Glutamatergic neuron (in vitro differentiated cells): ENCODE results near the gene PRIM1. TPM values are rescaled to one million over a fixed set of nuclear protein-coding genes. Genes with fewer than 3 reads are reported as not detected.

Experiments used
- DNase-seq: peaks from one replicate; pipeline ENCODE4 v3.0.0; 2022
- H3K27ac Mint-ChIP-seq: one replicate; pipeline ENCODE4 v1.8.0; 2020; ENCODE audit warnings: mild to moderate bottlenecking, mixed read lengths, inconsistent platforms; ENCODE audit not compliant: unreplicated experiment
- H3K27me3 Mint-ChIP-seq: one replicate; pipeline ENCODE4 v1.8.0; 2020; ENCODE audit warnings: mild to moderate bottlenecking, moderate library complexity, mixed read lengths, inconsistent platforms; ENCODE audit not compliant: unreplicated experiment
- H3K36me3 Mint-ChIP-seq: one replicate; pipeline ENCODE4 v1.8.0; 2020; ENCODE audit warnings: mild to moderate bottlenecking, mixed read lengths, inconsistent platforms; ENCODE audit not compliant: unreplicated experiment
- H3K4me1 Mint-ChIP-seq: one replicate; pipeline ENCODE4 v1.8.0; 2020; ENCODE audit warnings: mild to moderate bottlenecking, low read depth, mixed read lengths, inconsistent platforms; ENCODE audit not compliant: unreplicated experiment
- H3K4me3 Mint-ChIP-seq: one replicate; pipeline ENCODE4 v1.8.0; 2020; ENCODE audit warnings: mild to moderate bottlenecking, mixed read lengths, inconsistent platforms; ENCODE audit not compliant: unreplicated experiment
- H3K9me3 Mint-ChIP-seq: one replicate; pipeline ENCODE4 v1.8.0; 2020; ENCODE audit warnings: mild to moderate bottlenecking, moderate library complexity, mixed read lengths, inconsistent platforms; ENCODE audit not compliant: unreplicated experiment
- CTCF ChIP-seq: fragments of 200-600 bp; sonication (generic); IDR thresholded peaks from one replicate; pipeline ENCODE4 v1.5.0; 2021; ENCODE audit not compliant: partially characterized antibody, unreplicated experiment
- total RNA-seq: library from RNA; stranded (reverse); fragmentation: NEBNext Ultra II Directional; extraction: Animal tissue kit (Norgen Biotek cat#: 25700); gene quantifications from one replicate; pipeline ENCODE4 v1.2.1, GENCODE V29; 2021; ENCODE audit not compliant: unreplicated experiment

The PRIM1 gene
- total RNA-seq, 1 donor from 2014 or later: 11.3 TPM

- Mint-ChIP-seq H3K4me3 (no peak overlapping the region), H3K27me3 (peaks cover 5% of the 10 kb centered on the region)
- no peak for TF ChIP-seq CTCF
Observed at GRCh38 chr12:56716933-56717880, 34.9 kb downstream of the PRIM1 start.

GRCh38 chr12:56716458-56716857 is 35.7 kb downstream of the PRIM1 start:
- Mint-ChIP-seq H3K4me1 (peaks cover 20% of the 10 kb centered on the region), H3K9me3 (peaks cover 9% of the 10 kb centered on the region), H3K27me3 (peaks cover 5% of the 10 kb centered on the region), H3K36me3 (peaks cover 11% of the 10 kb centered on the region), H3K4me3 (no peak overlapping the region), H3K27ac (peak overlapping the region; percentile 3)
- TF ChIP-seq CTCF: no peak
- no peak for DNase-seq

More at GRCh38 chr12:56716933-56717880, 34.9 kb downstream of the PRIM1 start:
- Mint-ChIP-seq H3K4me1 (peaks cover 24% of the 10 kb centered on the region), H3K27ac (no peak overlapping the region), H3K36me3 (peaks cover 11% of the 10 kb centered on the region), H3K9me3 (peaks cover 9% of the 10 kb centered on the region)
- no peak for DNase-seq

GRCh38 chr12:56715798-56716197 is 36.3 kb downstream of the PRIM1 start:
- no peak overlapping the region for H3K4me3 Mint-ChIP-seq
- H3K9me3 Mint-ChIP-seq: peaks cover 8% of the 10 kb centered on the region
- no peak overlapping the region for H3K27ac Mint-ChIP-seq
- peaks cover 16% of the 10 kb centered on the region for H3K4me1 Mint-ChIP-seq
- peaks cover 11% of the 10 kb centered on the region for H3K36me3 Mint-ChIP-seq
- DNase-seq: no peak
- peaks cover 5% of the 10 kb centered on the region for H3K27me3 Mint-ChIP-seq
- TF ChIP-seq CTCF: no peak

GRCh38 chr12:56714431-56714929 is 37.6 kb downstream of the PRIM1 start:
- Mint-ChIP-seq H3K27ac (no peak overlapping the region), H3K4me3 (no peak overlapping the region), H3K27me3 (peaks cover 5% of the 10 kb centered on the region), H3K4me1 (peaks cover 8% of the 10 kb centered on the region), H3K36me3 (peaks cover under 1% of the 10 kb centered on the region), H3K9me3 (peaks cover 6% of the 10 kb centered on the region)
- DNase-seq: no peak
- no peak for TF ChIP-seq CTCF

GRCh38 chr12:56713345-56713744 is 38.8 kb downstream of the PRIM1 start:
- Mint-ChIP-seq H3K27me3 (peaks cover 5% of the 10 kb centered on the region), H3K4me3 (no peak overlapping the region), H3K27ac (no peak overlapping the region), H3K36me3 (no peaks in the 10 kb centered on the region), H3K4me1 (no peaks in the 10 kb centered on the region), H3K9me3 (peaks cover 2% of the 10 kb centered on the region)
- no peak for TF ChIP-seq CTCF
- DNase-seq: no peak
